Endothelial cell of umbilical vein (primary cell): ENCODE results near the gene AKR7A2. TPM values are rescaled to one million over a fixed set of nuclear protein-coding genes. Genes with fewer than 3 reads are reported as not detected.

Experiments used
- BruUV-seq: library from RNA; stranded (reverse); fragments of 400-500 nt; replicated peaks from 2 replicates; lab custom pipeline; 2021; lab: Mats Ljungman, UMichigan
- CTCF ChIA-PET: fragments of 300-600, 350-600 bp; sonication (Branson Sonifier 250); formaldehyde crosslinking; loops from one replicate; lab custom pipeline; 2021; ENCODE audit warnings: antibody characterized with exemption, inconsistent platforms; lab: Charles Lee
- POLR2A ChIA-PET: fragments of 300-600, 350-600 bp; sonication (Branson Sonifier 250); formaldehyde crosslinking; loops from one replicate; lab custom pipeline; 2021; ENCODE audit warnings: antibody characterized with exemption, inconsistent platforms; lab: Charles Lee
- DNase-seq: peaks from one replicate; pipeline ENCODE4 v3.0.0-alpha.2; 2011; ENCODE audit warnings: low read depth, low spot score
- FAIRE-seq: peaks from 2 replicates; lab custom pipeline; 2011; peaks lifted over from hg19 to GRCh38; lab: Jason Lieb, UNC
- H2AFZ ChIP-seq: 2 replicates; pipeline ENCODE4 v1.6.0; 2012; ENCODE audit warnings: low read depth, low read length, control low read depth, inconsistent platforms
- H3K27ac ChIP-seq: 2 replicates; pipeline ENCODE4 v1.5.1; 2011; ENCODE audit warnings: low read depth, mild to moderate bottlenecking, control low read depth, low read length, moderate library complexity; ENCODE audit not compliant: insufficient read depth
- H3K27me3 ChIP-seq, 2 experiments: 2 replicates each; pipeline versions ENCODE4 v1.6.0 to v1.6.1; 2011; ENCODE audit warnings: low read length in 2 of 2, mixed read lengths in 1 of 2; ENCODE audit not compliant: control insufficient read depth in 2 of 2, insufficient read depth in 2 of 2
- H3K36me3 ChIP-seq, 2 experiments: 2 replicates in 1 of 2; 3 replicates in 1 of 2; pipeline ENCODE4 v1.5.1; 2011; ENCODE audit warnings: low read length in 2 of 2, mild to moderate bottlenecking in 1 of 2, moderate library complexity in 1 of 2; ENCODE audit not compliant: control insufficient read depth in 2 of 2, insufficient read depth in 2 of 2; ENCODE audit errors: extremely low read depth in 1 of 2
- H3K4me1 ChIP-seq: 3 replicates; pipeline ENCODE4 v1.5.1; 2011; ENCODE audit warnings: mild to moderate bottlenecking, low read length; ENCODE audit not compliant: control insufficient read depth, insufficient read depth; ENCODE audit errors: extremely low read depth
- H3K4me2 ChIP-seq: 2 replicates; pipeline ENCODE4 v1.6.1; 2011; ENCODE audit warnings: low read length, control low read depth, mixed read lengths; ENCODE audit not compliant: insufficient read depth
- H3K4me3 ChIP-seq, 3 experiments: fragments of 200-600 bp in 1 of 3; sonication (generic), shearing (Covaris generic) in 1 of 3; replicated peaks in 1 of 3; 2 replicates each; pipeline ENCODE4 v1.5.1; 2011 to 2016; ENCODE audit warnings: control low read depth in 3 of 3, low read length in 3 of 3, mild to moderate bottlenecking in 2 of 3, inconsistent platforms in 1 of 3, low read depth in 1 of 3, moderate library complexity in 1 of 3; ENCODE audit not compliant: insufficient read depth in 1 of 3
- H3K79me2 ChIP-seq: 2 replicates; pipeline ENCODE4 v1.6.0; 2012; ENCODE audit warnings: low read length, inconsistent platforms; ENCODE audit not compliant: control insufficient read depth, insufficient read depth
- H3K9ac ChIP-seq: replicated peaks from 2 replicates; pipeline ENCODE3; 2011; ENCODE audit warnings: low read length, control low read depth; ENCODE audit not compliant: insufficient read depth; ENCODE audit errors: extremely low read depth
- H3K9me1 ChIP-seq: replicated peaks from 3 replicates; pipeline ENCODE4 v1.6.0; 2011; ENCODE audit warnings: mild to moderate bottlenecking, low read length; ENCODE audit not compliant: control insufficient read depth, insufficient read depth; ENCODE audit errors: extremely low read depth
- H3K9me3 ChIP-seq: replicated peaks from 2 replicates; pipeline ENCODE4 v1.5.1; 2012; ENCODE audit warnings: low read length, inconsistent platforms; ENCODE audit not compliant: control insufficient read depth, insufficient read depth
- H4K20me1 ChIP-seq: replicated peaks from 2 replicates; pipeline ENCODE3; 2011; ENCODE audit warnings: mild to moderate bottlenecking, low read length; ENCODE audit not compliant: control insufficient read depth, insufficient read depth; ENCODE audit errors: extremely low read depth
- CTCF ChIP-seq, 2 donors: IDR thresholded peaks; 1 replicate in 1 of 2; 2 replicates in 1 of 2; pipeline ENCODE4 v1.5.1; 2011; ENCODE audit warnings: low read length in 2 of 2, mild to moderate bottlenecking in 2 of 2, moderate library complexity in 2 of 2, control low read depth in 1 of 2, inconsistent platforms in 1 of 2, low read depth in 1 of 2; ENCODE audit not compliant: insufficient read depth in 1 of 2; ENCODE audit errors: extremely low read depth in 1 of 2
- EZH2 ChIP-seq: IDR thresholded peaks from 2 replicates; pipeline ENCODE4 v1.6.1; 2012; ENCODE audit warnings: borderline replicate concordance, low read depth, mild to moderate bottlenecking, moderate library complexity, low read length, inconsistent platforms; ENCODE audit not compliant: severe bottlenecking
- FOS ChIP-seq: IDR thresholded peaks from 2 replicates; pipeline ENCODE4 v1.6.1; 2011; ENCODE audit warnings: mild to moderate bottlenecking, low read length, moderate library complexity, borderline replicate concordance; ENCODE audit not compliant: insufficient read depth
- GATA2 ChIP-seq: IDR thresholded peaks from 2 replicates; pipeline ENCODE4 v1.7.0; 2011; ENCODE audit warnings: low read depth, mild to moderate bottlenecking, moderate library complexity, mixed read lengths, low read length; ENCODE audit not compliant: insufficient read length, insufficient read depth
- JUN ChIP-seq: IDR thresholded peaks from 2 replicates; pipeline ENCODE4 v1.6.1; 2011; ENCODE audit warnings: borderline replicate concordance, low read depth; ENCODE audit not compliant: insufficient read length, insufficient read depth
- MAX ChIP-seq: IDR thresholded peaks from 2 replicates; pipeline ENCODE4 v1.6.1; 2011; ENCODE audit not compliant: insufficient read depth, insufficient read length
- MYC ChIP-seq: IDR thresholded peaks from one replicate; pipeline ENCODE4 v1.6.1; 2011; ENCODE audit warnings: mild to moderate bottlenecking, low read depth, low read length
- POLR2A ChIP-seq: IDR thresholded peaks from 2 replicates; pipeline ENCODE4 v1.6.1; 2012; ENCODE audit warnings: low read depth, mild to moderate bottlenecking, control low read depth, low read length
- POLR2AphosphoS5 ChIP-seq: IDR thresholded peaks from 2 replicates; pipeline ENCODE4 v1.6.1; 2012; ENCODE audit warnings: low read depth, mild to moderate bottlenecking, control low read depth, low read length, moderate library complexity; ENCODE audit not compliant: insufficient read depth
- dilution Hi-C: fragments of 300-500 bp; cut with MboI; formaldehyde crosslinking; loops from one replicate; pipeline ENCODE4 v1.15.0; 2019; ENCODE audit warnings: low sequenced_read_pairs; ENCODE audit not compliant: extremely low pct_ligation_motif_present
- intact Hi-C: fragments of 100-400 bp; cut with micrococcal nuclease; formaldehyde crosslinking; loops from one replicate; pipeline ENCODE4 v1.10.0; 2022
- polyA plus RNA-seq, 4 experiments: library from polyadenylated mRNA; depleted of rRNA in 3 of 4; stranded (reverse) in 3 of 4; unstranded in 1 of 4; fragments of >200 nt; gene quantifications; 2 replicates each; pipeline versions ENCODE4 v1.2.1 to v1.2.3, GENCODE V29; 2011 to 2012; ENCODE audit warnings: missing spikeins in 1 of 4
- total RNA-seq: library from RNA; stranded (reverse); gene quantifications from 2 replicates; pipeline ENCODE4 v1.2.3, GENCODE V29; 2021

AKR7A2 gene
- total and polyA plus RNA-seq, 2 donors (not counting 3 experiments of a cell fraction or from before 2014, with no cell fraction given) = 48.0 to 70.7 TPM

GRCh38 chr1:19326748-19327065 lies 14.8 kb upstream of the AKR7A2 start:
- ChIA-PET POLR2A (no interaction called here), CTCF (interaction anchor here (1.6 kb wide), 1 partner anchor 327 kb away, joined by 4 read pairs; no protein-coding TSS in a partner anchor)
- H3K36me3 ChIP-seq = peaks cover 4 to 37% of the 10 kb centered on the region in 2 experiments

More at GRCh38 chr1:19326748-19327065, 14.8 kb upstream of the AKR7A2 start:
- H3K4me1 ChIP-seq = no peaks in the 10 kb centered on the region
- FAIRE-seq (no peak), DNase-seq (no peak)
- no peaks in the 10 kb centered on the region for H4K20me1 ChIP-seq
- H3K4me3 ChIP-seq = no peak overlapping the region
- no peaks in the 10 kb centered on the region for H3K27me3 ChIP-seq
- no peaks in the 10 kb centered on the region for H3K9me1 ChIP-seq
- H3K27ac ChIP-seq = no peak overlapping the region
- TF ChIP-seq FOS = no peak
- no peak for TF ChIP-seq CTCF (IDR thresholded peaks at IDR 0.05; ENCODE audit: extremely low read depth in 1 of 2, insufficient read depth in 1 of 2, low read depth in 1 of 2, low read length in 2 of 2)
- no peak for TF ChIP-seq EZH2
- TF ChIP-seq JUN = no peak
- no peak for TF ChIP-seq POLR2A
- no peak for TF ChIP-seq MAX
- no peak for TF ChIP-seq POLR2AphosphoS5
- no peak for TF ChIP-seq GATA2
- TF ChIP-seq MYC = no peak
- intact Hi-C loops (no loop called here), dilution Hi-C loops (no loop called here)
- BruUV-seq = no TSS peak
- H3K9ac ChIP-seq = no peak overlapping the region
- H2AFZ ChIP-seq = no peak overlapping the region
- H3K9me3 ChIP-seq = no peaks in the 10 kb centered on the region
- H3K79me2 ChIP-seq = no peaks in the 10 kb centered on the region
- no peak overlapping the region for H3K4me2 ChIP-seq
